Measurements from ENCODE around the gene LRMDA. TPM values are rescaled to one million over a fixed set of nuclear protein-coding genes. Genes with fewer than 3 reads are reported as not detected.

Gene LRMDA
- total and polyA plus RNA-seq, 10 of the 15 experiments (the other 5 are each of a cell fraction or from before 2014, with no cell fraction given), result 0.07 to 0.54 (median 0.29) TPM; not detected in 4

DNA sequence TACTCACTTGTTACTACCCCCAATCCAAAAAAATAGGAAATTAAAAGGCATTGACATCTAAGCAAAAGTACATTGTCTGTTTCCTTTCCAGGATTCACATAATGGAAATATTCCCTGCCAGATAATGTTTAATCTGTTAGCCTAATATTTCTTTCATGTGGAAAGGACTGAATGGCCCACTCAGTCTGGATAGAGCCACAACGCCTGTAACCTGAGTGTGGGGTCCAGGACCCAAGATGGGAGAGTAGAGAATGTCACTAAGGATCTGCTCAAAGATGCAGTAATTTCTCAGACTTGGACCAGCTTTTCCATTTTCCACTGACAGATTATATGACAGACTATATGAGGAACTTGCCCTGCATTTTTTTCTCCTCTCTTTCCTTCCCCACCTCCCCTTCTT lies 1117.3 kb downstream of the LRMDA start:
- intact Hi-C loops (cut with micrococcal nuclease; ENCODE audit: unreplicated experiment) (loop anchor here (5.0 to 10.0 kb wide), 3 partner anchors 244 to 564 kb away; no protein-coding TSS in a partner anchor), in situ Hi-C loops (cut with MboI) (loop anchor here (5.0 to 25.0 kb wide), 2 partner anchors 434 to 1161 kb away; no protein-coding TSS in a partner anchor)
- Histone ChIP-seq H3K9me3 (replicated peaks; ENCODE audit: control insufficient read depth, insufficient read depth, low read length) (no peaks in the 10 kb centered on the region), H3K36me3 (ENCODE audit: control insufficient read depth in 2 of 2, insufficient read depth in 2 of 2, low read length in 1 of 2) (no peaks in the 10 kb centered on the region), H4K20me1 (ENCODE audit: control insufficient read depth, insufficient read depth) (no peaks in the 10 kb centered on the region), H3K4me3 (no peak overlapping the region), H3K79me2 (ENCODE audit: control insufficient read depth, insufficient read depth, low read length) (no peaks in the 10 kb centered on the region), H3K27me3 (replicated peaks in 1 of 2; ENCODE audit: control insufficient read depth in 2 of 2, insufficient read depth in 2 of 2, low read length in 1 of 2) (no peaks in the 10 kb centered on the region), H2AFZ (ENCODE audit: control insufficient read depth, low read depth, low read length) (no peak overlapping the region), H3K4me1 (ENCODE audit: control insufficient read depth, insufficient read depth, low read length) (no peaks in the 10 kb centered on the region), H3K4me2 (ENCODE audit: control insufficient read depth, insufficient read depth) (no peak overlapping the region), H3K27ac (ENCODE audit: control insufficient read depth, insufficient read depth) (no peak overlapping the region), H3K9ac (ENCODE audit: control insufficient read depth, insufficient read depth, low read length) (no peak overlapping the region)
- TF ChIP-seq FOXM1 (IDR thresholded peaks at IDR 0.05; ENCODE audit: low read depth, low read length), result no peak
- no peak for TF ChIP-seq RELA (IDR thresholded peaks at IDR 0.05; ENCODE audit: borderline replicate concordance, partially characterized antibody)
- TF ChIP-seq SMARCA5 (IDR thresholded peaks at IDR 0.05), result no peak
- TF ChIP-seq, protein P1, sequence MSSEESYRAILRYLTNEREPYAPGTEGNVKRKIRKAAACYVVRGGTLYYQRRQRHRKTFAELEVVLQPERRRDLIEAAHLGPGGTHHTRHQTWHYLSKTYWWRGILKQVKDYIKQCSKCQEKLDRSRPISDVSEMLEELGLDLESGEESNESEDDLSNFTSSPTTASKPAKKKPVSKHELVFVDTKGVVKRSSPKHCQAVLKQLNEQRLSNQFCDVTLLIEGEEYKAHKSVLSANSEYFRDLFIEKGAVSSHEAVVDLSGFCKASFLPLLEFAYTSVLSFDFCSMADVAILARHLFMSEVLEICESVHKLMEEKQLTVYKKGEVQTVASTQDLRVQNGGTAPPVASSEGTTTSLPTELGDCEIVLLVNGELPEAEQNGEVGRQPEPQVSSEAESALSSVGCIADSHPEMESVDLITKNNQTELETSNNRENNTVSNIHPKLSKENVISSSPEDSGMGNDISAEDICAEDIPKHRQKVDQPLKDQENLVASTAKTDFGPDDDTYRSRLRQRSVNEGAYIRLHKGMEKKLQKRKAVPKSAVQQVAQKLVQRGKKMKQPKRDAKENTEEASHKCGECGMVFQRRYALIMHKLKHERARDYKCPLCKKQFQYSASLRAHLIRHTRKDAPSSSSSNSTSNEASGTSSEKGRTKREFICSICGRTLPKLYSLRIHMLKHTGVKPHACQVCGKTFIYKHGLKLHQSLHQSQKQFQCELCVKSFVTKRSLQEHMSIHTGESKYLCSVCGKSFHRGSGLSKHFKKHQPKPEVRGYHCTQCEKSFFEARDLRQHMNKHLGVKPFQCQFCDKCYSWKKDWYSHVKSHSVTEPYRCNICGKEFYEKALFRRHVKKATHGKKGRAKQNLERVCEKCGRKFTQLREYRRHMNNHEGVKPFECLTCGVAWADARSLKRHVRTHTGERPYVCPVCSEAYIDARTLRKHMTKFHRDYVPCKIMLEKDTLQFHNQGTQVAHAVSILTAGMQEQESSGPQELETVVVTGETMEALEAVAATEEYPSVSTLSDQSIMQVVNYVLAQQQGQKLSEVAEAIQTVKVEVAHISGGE (CRISPR knock-in tag; IDR thresholded peaks at IDR 0.05), result no peak
- FAIRE-seq, result no peak
- RAD21 ChIA-PET (ENCODE audit: unreplicated experiment), result no interaction called here
- ATAC-seq, result no peak
- SMC1A ChIA-PET (ENCODE audit: uncharacterized antibody, unreplicated experiment), result interaction anchor here (1.0 kb wide), 1 partner anchor 10 kb away, joined by 3 read pairs; no protein-coding TSS in a partner anchor
- no peak for DNase-seq (ENCODE audit: low read depth, low spot score)
- POLR2A ChIA-PET, result no interaction called here
- 22% methylated on average over 1 of the region's 1 CpG for WGBS (ENCODE audit: insufficient coverage, insufficient replicate concordance, low lambda C conversion rate, missing lambda C conversion rate)
- CTCF ChIA-PET, result interaction anchor here (0.6 to 1.5 kb wide), 4 partner anchors 10 to 780 kb away, joined by 3 to 5 read pairs (median 4); no protein-coding TSS in a partner anchor
- no TSS peak for BruUV-seq (replicated peaks)

Measured in GM12878 (cell line).